ENCODE data around the gene CHCHD10. TPM values are rescaled to one million over a fixed set of nuclear protein-coding genes. Genes with fewer than 3 reads are reported as not detected.
"Not testable (repeated sequence)": the region's sequence is repeated elsewhere in the genome, so short reads cannot be mapped to it uniquely, and the experiment has no call there.

Gene CHCHD10
- total and polyA plus RNA-seq, 2 donors: 20.0 to 64.0 TPM

GRCh38 chr22:23728108-23728507, 39.7 kb downstream of the CHCHD10 start:
- H3K4me1 ChIP-seq (ENCODE audit: control insufficient read depth in 2 of 2, insufficient read depth in 2 of 2, low read length in 2 of 2); H3K4me3 ChIP-seq (ENCODE audit: low read length in 2 of 2); H3K27ac ChIP-seq (ENCODE audit: low read depth in 1 of 2, low read length in 1 of 2); H3K27me3 ChIP-seq (ENCODE audit: control insufficient read depth in 2 of 2, insufficient read depth in 1 of 2, low read length in 1 of 2); H3K9me3 ChIP-seq (ENCODE audit: control insufficient read depth in 2 of 2, insufficient read depth in 1 of 2, low read length in 1 of 2); H3K36me3 ChIP-seq (ENCODE audit: control insufficient read depth in 2 of 2, insufficient read depth in 2 of 2, low read length in 1 of 2); DNase-seq (ENCODE audit: low read depth in 6 of 9, low spot score in 9 of 9): not testable (repeated sequence)
- 95% methylated on average over 4 of the region's 4 CpGs for WGBS

- DNase-seq (ENCODE audit: low read depth in 6 of 9, low spot score in 9 of 9): no peak
- Histone ChIP-seq H3K27ac (ENCODE audit: low read depth in 1 of 2, low read length in 1 of 2) (no peak overlapping the region), H3K4me3 (ENCODE audit: low read length in 2 of 2) (no peak overlapping the region), H3K27me3 (ENCODE audit: control insufficient read depth in 2 of 2, insufficient read depth in 1 of 2, low read length in 1 of 2) (no peaks in the 10 kb centered on the region), H3K4me1 (ENCODE audit: control insufficient read depth in 2 of 2, insufficient read depth in 2 of 2, low read length in 2 of 2) (no peaks in the 10 kb centered on the region), H3K9me3 (ENCODE audit: control insufficient read depth in 2 of 2, insufficient read depth in 1 of 2, low read length in 1 of 2) (no peaks in the 10 kb centered on the region), H3K36me3 (ENCODE audit: control insufficient read depth in 2 of 2, insufficient read depth in 2 of 2, low read length in 1 of 2) (no peaks in the 10 kb centered on the region)
- WGBS: 96% methylated on average over 2 of the region's 2 CpGs
Observed at GRCh38 chr22:23722724-23723123, 45.0 kb downstream of the CHCHD10 start.

- Histone ChIP-seq H3K9me3 (ENCODE audit: control insufficient read depth in 2 of 2, insufficient read depth in 1 of 2, low read length in 1 of 2) (no peaks in the 10 kb centered on the region), H3K27ac (ENCODE audit: low read depth in 1 of 2, low read length in 1 of 2) (no peak overlapping the region), H3K4me3 (ENCODE audit: low read length in 2 of 2) (no peak overlapping the region), H3K36me3 (ENCODE audit: control insufficient read depth in 2 of 2, insufficient read depth in 2 of 2, low read length in 1 of 2) (no peaks in the 10 kb centered on the region), H3K27me3 (ENCODE audit: control insufficient read depth in 2 of 2, insufficient read depth in 1 of 2, low read length in 1 of 2) (no peaks in the 10 kb centered on the region), H3K4me1 (ENCODE audit: control insufficient read depth in 2 of 2, insufficient read depth in 2 of 2, low read length in 2 of 2) (peaks cover 0 to 5% of the 10 kb centered on the region in 2 donors)
- no peak for DNase-seq (ENCODE audit: low read depth in 6 of 9, low spot score in 9 of 9)
- WGBS: 96% methylated on average over 4 of the region's 4 CpGs
Observed at GRCh38 chr22:23722160-23722559, 45.6 kb downstream of the CHCHD10 start.

DNA sequence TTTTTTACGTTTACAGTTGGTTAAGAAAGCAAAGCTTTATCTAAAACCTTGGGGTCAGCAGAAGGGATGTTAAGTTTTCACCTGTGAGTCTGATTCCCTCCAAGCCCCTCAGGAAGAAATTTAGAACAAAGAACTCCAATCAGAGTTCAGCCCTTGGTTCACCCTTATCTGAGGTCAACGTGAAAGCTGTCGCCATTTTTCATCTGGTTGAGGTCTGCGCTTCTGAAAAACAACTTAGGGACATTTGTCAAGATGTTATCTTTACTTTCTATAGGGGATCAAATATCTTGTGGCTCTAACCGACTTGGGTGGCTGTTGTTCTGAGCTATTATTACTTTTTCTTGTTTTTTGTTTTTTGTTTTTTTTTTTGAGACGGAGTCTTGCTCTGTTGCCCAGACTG, 46.9 kb downstream of the CHCHD10 start:
- Histone ChIP-seq H3K4me1 (ENCODE audit: control insufficient read depth in 2 of 2, insufficient read depth in 2 of 2, low read length in 2 of 2) (peaks cover 7 to 13% of the 10 kb centered on the region in 2 donors), H3K27me3 (ENCODE audit: control insufficient read depth in 2 of 2, insufficient read depth in 1 of 2, low read length in 1 of 2) (no peaks in the 10 kb centered on the region), H3K36me3 (ENCODE audit: control insufficient read depth in 2 of 2, insufficient read depth in 2 of 2, low read length in 1 of 2) (no peaks in the 10 kb centered on the region), H3K9me3 (ENCODE audit: control insufficient read depth in 2 of 2, insufficient read depth in 1 of 2, low read length in 1 of 2) (no peaks in the 10 kb centered on the region), H3K27ac (ENCODE audit: low read depth in 1 of 2, low read length in 1 of 2) (no peak overlapping the region), H3K4me3 (ENCODE audit: low read length in 2 of 2) (no peak overlapping the region)
- DNase-seq (ENCODE audit: low read depth in 6 of 9, low spot score in 9 of 9): no peak
- 95% methylated on average over 6 of the region's 6 CpGs for WGBS

DNA sequence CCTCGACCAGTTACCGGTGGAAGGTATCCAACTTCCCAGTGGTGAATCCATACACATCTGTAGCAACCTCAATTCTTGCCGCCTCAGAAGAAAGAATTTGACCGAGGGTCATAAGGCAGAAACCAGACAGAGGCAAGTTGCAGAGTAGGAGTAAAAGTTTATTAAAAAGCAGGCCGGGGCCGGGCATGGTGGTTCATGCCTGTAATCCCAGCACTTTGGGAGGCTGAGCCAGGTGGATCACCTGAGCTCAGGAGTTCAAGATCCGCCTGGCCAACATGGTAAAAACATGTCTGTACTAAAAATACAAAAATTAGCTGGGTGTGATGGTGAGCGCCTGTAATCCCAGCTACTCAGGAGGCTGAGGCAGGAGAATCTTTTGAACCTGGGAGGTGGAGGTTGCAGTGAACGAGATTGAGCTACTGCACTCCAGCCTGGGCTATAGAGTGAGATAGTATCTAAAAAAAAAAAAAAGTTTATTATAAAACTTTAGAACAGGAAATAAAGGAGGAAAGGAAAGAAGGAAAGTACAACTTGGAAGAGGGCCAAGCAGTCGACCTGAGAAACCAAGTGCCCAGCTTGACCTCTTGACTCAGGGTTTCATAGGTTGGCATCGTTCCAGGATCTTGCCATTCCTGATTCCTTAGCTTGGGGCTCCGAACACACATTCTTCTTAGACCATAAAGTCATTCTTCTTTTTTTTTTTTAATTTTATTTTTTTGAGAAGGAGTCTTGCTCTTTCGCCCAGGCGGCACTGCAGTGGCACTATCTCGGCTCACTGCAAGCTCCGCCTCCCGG, 49.2 kb downstream of the CHCHD10 start:
- WGBS: 93% methylated on average over 17 of the region's 17 CpGs
- DNase-seq (ENCODE audit: low read depth in 6 of 9, low spot score in 9 of 9): no peak
- Histone ChIP-seq H3K4me1 (ENCODE audit: control insufficient read depth in 2 of 2, insufficient read depth in 2 of 2, low read length in 2 of 2) (peaks cover 11 to 16% of the 10 kb centered on the region in 2 donors), H3K4me3 (ENCODE audit: low read length in 2 of 2) (no peak overlapping the region), H3K36me3 (ENCODE audit: control insufficient read depth in 2 of 2, insufficient read depth in 2 of 2, low read length in 1 of 2) (peaks cover 14 to 17% of the 10 kb centered on the region in 2 donors), H3K27me3 (ENCODE audit: control insufficient read depth in 2 of 2, insufficient read depth in 1 of 2, low read length in 1 of 2) (no peaks in the 10 kb centered on the region), H3K9me3 (ENCODE audit: control insufficient read depth in 2 of 2, insufficient read depth in 1 of 2, low read length in 1 of 2) (no peaks in the 10 kb centered on the region), H3K27ac (ENCODE audit: low read depth in 1 of 2, low read length in 1 of 2) (no peak overlapping the region)

DNA sequence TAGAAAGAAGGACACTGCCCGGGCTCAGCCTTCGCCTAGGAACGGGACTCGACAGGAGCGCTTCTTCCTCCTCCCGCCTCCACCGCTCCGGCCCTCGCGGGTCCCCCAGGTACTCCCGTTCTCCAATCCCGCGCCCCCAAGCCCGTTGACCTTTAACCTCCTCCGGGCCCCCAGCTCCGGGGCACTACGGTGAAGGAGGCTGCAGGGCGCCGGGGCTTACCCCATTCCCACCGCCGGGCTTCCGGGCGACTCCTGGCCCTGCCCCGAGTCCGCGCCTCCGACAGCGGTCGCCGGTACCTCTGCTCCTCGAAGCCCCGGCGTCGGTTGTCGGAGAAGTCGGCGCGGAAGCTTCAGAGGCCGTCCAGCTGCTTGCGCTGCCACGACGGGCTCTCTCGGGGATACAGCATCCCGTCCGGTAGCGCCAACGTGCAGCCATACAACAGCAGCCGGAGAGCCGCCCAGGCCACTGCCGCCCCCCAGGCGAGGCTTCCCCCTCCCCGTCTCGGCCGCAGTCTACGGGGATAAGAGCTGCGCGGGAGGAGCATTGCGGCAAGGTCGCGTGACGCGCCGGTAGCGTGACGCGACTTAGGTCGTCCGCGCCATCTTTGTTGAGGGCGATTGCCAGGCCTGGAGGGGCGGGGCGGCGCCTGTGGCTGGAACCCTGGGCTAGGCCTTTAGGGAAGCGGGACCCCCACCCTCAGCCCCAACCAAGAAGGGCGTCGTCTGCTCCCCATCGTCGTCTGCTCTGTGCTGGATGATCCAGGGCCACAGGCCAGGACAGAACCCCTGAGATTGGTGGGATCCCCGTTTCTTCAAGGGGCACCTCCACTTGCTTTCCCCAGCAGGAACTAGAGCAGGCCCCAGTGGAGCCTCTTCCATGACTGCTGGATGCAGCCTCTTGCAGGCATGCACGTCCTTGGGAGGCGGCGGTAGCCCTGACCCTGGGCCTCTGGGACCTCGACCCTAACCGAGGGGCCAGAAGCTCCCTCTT, 50.7 kb downstream of the CHCHD10 start:
- Histone ChIP-seq H3K27me3 (ENCODE audit: control insufficient read depth in 2 of 2, insufficient read depth in 1 of 2, low read length in 1 of 2) (no peaks in the 10 kb centered on the region), H3K36me3 (ENCODE audit: control insufficient read depth in 2 of 2, insufficient read depth in 2 of 2, low read length in 1 of 2) (peaks cover 24 to 29% of the 10 kb centered on the region in 2 donors), H3K27ac (ENCODE audit: low read depth in 1 of 2, low read length in 1 of 2) (peak overlapping the region; percentile 17 to 78), H3K4me1 (ENCODE audit: control insufficient read depth in 2 of 2, insufficient read depth in 2 of 2, low read length in 2 of 2) (peaks cover 11 to 16% of the 10 kb centered on the region in 2 donors), H3K4me3 (ENCODE audit: low read length in 2 of 2) (peak overlapping the region; percentile 79 to 90), H3K9me3 (ENCODE audit: control insufficient read depth in 2 of 2, insufficient read depth in 1 of 2, low read length in 1 of 2) (no peaks in the 10 kb centered on the region)
- DNase-seq (ENCODE audit: low read depth in 6 of 9, low spot score in 9 of 9): peak in 8 of 9 donors; percentile 61 to 93 (median 82)
- 7% methylated on average over 84 of the region's 84 CpGs for whole genome bisulfite sequencing

Other genes starting within 250 kb of the CHCHD10 start
- gene IGLL1, start 187.7 kb downstream of the CHCHD10 start, total RNA-seq: 78.6 TPM
- 3.5 TPM for gene IGLL1, start 187.7 kb downstream of the CHCHD10 start, polyA plus RNA-seq
- 0.24 TPM for gene DRICH1, start 135.7 kb downstream of the CHCHD10 start, total RNA-seq
- 1.4 TPM for gene DRICH1, start 135.7 kb downstream of the CHCHD10 start, polyA plus RNA-seq
- 29.8 TPM for gene RGL4, start 77.0 kb downstream of the CHCHD10 start, total RNA-seq
- 7.8 TPM for gene RGL4, start 77.0 kb downstream of the CHCHD10 start, polyA plus RNA-seq
- gene ZNF70, start 16.9 kb downstream of the CHCHD10 start, total RNA-seq: 1.4 TPM
- 1.7 TPM for gene ZNF70, start 16.9 kb downstream of the CHCHD10 start, polyA plus RNA-seq
- 1.3 TPM for gene VPREB3, start 13.5 kb downstream of the CHCHD10 start, total RNA-seq
- 11.4 TPM for gene VPREB3, start 13.5 kb downstream of the CHCHD10 start, polyA plus RNA-seq
- 3.3 TPM for gene C22orf15, start 5.0 kb downstream of the CHCHD10 start, total RNA-seq
- gene C22orf15, start 5.0 kb downstream of the CHCHD10 start, polyA plus RNA-seq: 1.3 TPM
- 3.9 TPM for gene MMP11, start 4.9 kb upstream of the CHCHD10 start, total RNA-seq
- 3.8 TPM for gene MMP11, start 4.9 kb upstream of the CHCHD10 start, polyA plus RNA-seq
- gene SMARCB1, start 19.0 kb upstream of the CHCHD10 start, total RNA-seq: 72.0 TPM
- gene SMARCB1, start 19.0 kb upstream of the CHCHD10 start, polyA plus RNA-seq: 35.3 TPM
- gene DERL3, start 71.0 kb upstream of the CHCHD10 start, total RNA-seq: 2.9 TPM
- 2.5 TPM for gene DERL3, start 71.0 kb upstream of the CHCHD10 start, polyA plus RNA-seq
- 4.3 TPM for gene SLC2A11, start 89.9 kb upstream of the CHCHD10 start, total RNA-seq
- 8.8 TPM for gene SLC2A11, start 89.9 kb upstream of the CHCHD10 start, polyA plus RNA-seq
- gene MIF, start 126.4 kb upstream of the CHCHD10 start, total RNA-seq: 400 TPM
- 363 TPM for gene MIF, start 126.4 kb upstream of the CHCHD10 start, polyA plus RNA-seq
- 1.1 TPM for gene GSTT2B, start 193.2 kb upstream of the CHCHD10 start, total RNA-seq
- gene GSTT2B, start 193.2 kb upstream of the CHCHD10 start, polyA plus RNA-seq: 12.8 TPM
- gene DDTL, start 198.9 kb upstream of the CHCHD10 start, total RNA-seq: 1.3 TPM
- gene DDTL, start 198.9 kb upstream of the CHCHD10 start, polyA plus RNA-seq: 3.1 TPM
- gene DDT, start 206.5 kb upstream of the CHCHD10 start, total RNA-seq: 95.7 TPM
- 111 TPM for gene DDT, start 206.5 kb upstream of the CHCHD10 start, polyA plus RNA-seq
- gene GSTT2, start 212.2 kb upstream of the CHCHD10 start, total RNA-seq: not detected
- gene GSTT2, start 212.2 kb upstream of the CHCHD10 start, polyA plus RNA-seq: 3.3 TPM
- gene GSTT4, start 237.5 kb upstream of the CHCHD10 start, total RNA-seq: not detected
- gene GSTT4, start 237.5 kb upstream of the CHCHD10 start, polyA plus RNA-seq: not detected
- 34.3 TPM for gene CABIN1, start 243.3 kb upstream of the CHCHD10 start, total RNA-seq
- gene CABIN1, start 243.3 kb upstream of the CHCHD10 start, polyA plus RNA-seq: 59.7 TPM

All from thymus (tissue), 11 donors.